ENCODE results near the gene RAB21.

DNA sequence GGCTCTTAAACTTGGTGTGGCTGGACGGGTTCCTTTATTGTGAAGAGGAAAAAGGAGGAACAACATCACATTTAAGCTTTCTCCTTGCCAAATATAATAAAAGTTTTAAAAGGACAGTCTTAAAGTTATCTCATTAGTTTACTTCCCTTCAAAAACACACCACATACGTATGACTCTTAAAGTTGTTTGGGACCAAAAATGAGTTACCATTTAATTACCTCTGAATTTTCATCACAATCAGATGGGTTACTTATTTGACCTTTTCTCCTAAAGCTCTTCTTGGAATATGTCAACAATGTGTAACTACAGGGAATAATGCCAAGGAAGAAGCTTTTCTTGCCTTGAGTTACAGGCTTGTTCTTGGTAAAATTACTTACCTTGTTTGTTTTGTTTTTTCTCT is 16.4 kb downstream of the RAB21 start:
- TF ChIP-seq POLR2A (IDR thresholded peaks at IDR 0.05; ENCODE audit: low read length) = no peak
- TF ChIP-seq GATA1 (IDR thresholded peaks at IDR 0.05; ENCODE audit: low read depth, low read length) = no peak

All from erythroblast (primary cell).